Retinal pigment epithelial cell (primary cell): ENCODE results near the gene P2RX3.
A peak's percentile ranks its signal among the peaks of the same experiment; 100 is the strongest.

Experiments used
- DNase-seq: peaks from one replicate; pipeline ENCODE4 v3.0.0-alpha.2; 2010; ENCODE audit warnings: low read depth
- H3K4me3 ChIP-seq: 2 replicates; pipeline ENCODE4 v1.5.1; 2011; ENCODE audit warnings: mild to moderate bottlenecking, low read length, control low read depth, moderate library complexity
- CTCF ChIP-seq: conservative IDR thresholded peaks from 2 replicates; pipeline ENCODE4 v1.5.1; 2011; ENCODE audit warnings: low read depth, low read length, control low read depth, inconsistent platforms

P2RX3 gene

GRCh38 chr11:57300785-57301184, 37.4 kb upstream of the P2RX3 start:
- no peak overlapping the region for H3K4me3 ChIP-seq
- TF ChIP-seq CTCF: no peak
- DNase-seq: no peak

- no peak for TF ChIP-seq CTCF
- no peak for DNase-seq
- no peak overlapping the region for H3K4me3 ChIP-seq
Observed at GRCh38 chr11:57301711-57302423, 36.3 kb upstream of the P2RX3 start.

- H3K4me3 ChIP-seq: no peak overlapping the region
- DNase-seq: no peak
- TF ChIP-seq CTCF: no peak
Observed at GRCh38 chr11:57302489-57302888, 35.7 kb upstream of the P2RX3 start.

- no peak overlapping the region for H3K4me3 ChIP-seq
- TF ChIP-seq CTCF: peak; percentile 21
- no peak for DNase-seq
Observed at GRCh38 chr11:57303280-57303989, 34.7 kb upstream of the P2RX3 start.

- DNase-seq: peak; percentile 93
- H3K4me3 ChIP-seq: no peak overlapping the region
- no peak for TF ChIP-seq CTCF
Observed at GRCh38 chr11:57303990-57304579, 34.1 kb upstream of the P2RX3 start.

GRCh38 chr11:57305523-57305922, 32.6 kb upstream of the P2RX3 start:
- no peak overlapping the region for H3K4me3 ChIP-seq
- no peak for DNase-seq
- no peak for TF ChIP-seq CTCF
